H1 (cell line): ENCODE measurements around the gene ISG20L2. TPM values are rescaled to one million over a fixed set of nuclear protein-coding genes. Genes with fewer than 3 reads are reported as not detected.

Source experiments
- CTCF ChIA-PET: fragments of 300-600 bp; sonication (Branson Sonifier 250); formaldehyde crosslinking; loops from one replicate; lab custom pipeline; 2021; ENCODE audit not compliant: partially characterized antibody; lab: Charles Lee
- POLR2A ChIA-PET: fragments of 300-600 bp; sonication (Branson Sonifier 250); formaldehyde crosslinking; loops from one replicate; lab custom pipeline; 2021; ENCODE audit warnings: inconsistent platforms; ENCODE audit not compliant: partially characterized antibody; lab: Charles Lee
- DNase-seq, 2 experiments: peaks; one replicate each; pipeline versions ENCODE4 v3.0.0 to v3.0.0-alpha.2; 2010 to 2022; ENCODE audit warnings: low spot score in 2 of 2, low read depth in 1 of 2, mixed read lengths in 1 of 2
- FAIRE-seq: peaks from 2 replicates; lab custom pipeline; 2011; peaks lifted over from hg19 to GRCh38; lab: Jason Lieb, UNC
- H2AFZ ChIP-seq: 2 replicates; pipeline ENCODE4 v1.8.1; 2012; ENCODE audit warnings: low read length, inconsistent platforms
- H2AK5ac ChIP-seq: 2 replicates; pipeline ENCODE4 v1.6.1; 2013; ENCODE audit warnings: low read depth, low read length
- H2BK120ac ChIP-seq: replicated peaks from 2 replicates; pipeline ENCODE3; 2013; ENCODE audit warnings: low read depth, low read length, inconsistent platforms
- H2BK12ac ChIP-seq: 2 replicates; pipeline ENCODE4 v1.6.1; 2013; ENCODE audit warnings: low read depth, low read length
- H2BK15ac ChIP-seq: 2 replicates; pipeline ENCODE4 v1.6.1; 2013; ENCODE audit warnings: low read length
- H2BK20ac ChIP-seq: 2 replicates; pipeline ENCODE4 v1.6.1; 2013; ENCODE audit warnings: low read length
- H2BK5ac ChIP-seq: 2 replicates; pipeline ENCODE4 v1.6.1; 2013; ENCODE audit warnings: low read depth, low read length
- H3K14ac ChIP-seq: 2 replicates; pipeline ENCODE4 v1.6.1; 2013; ENCODE audit warnings: inconsistent platforms; ENCODE audit not compliant: insufficient read length
- H3K18ac ChIP-seq: 2 replicates; pipeline ENCODE4 v1.6.1; 2013; ENCODE audit warnings: low read length; ENCODE audit errors: extremely low read depth
- H3K23ac ChIP-seq: 2 replicates; pipeline ENCODE4 v1.6.1; 2013; ENCODE audit warnings: inconsistent platforms; ENCODE audit not compliant: insufficient read length
- H3K23me2 ChIP-seq: 2 replicates; pipeline ENCODE4 v1.6.1; 2013; ENCODE audit warnings: low read depth, low read length
- H3K27ac ChIP-seq: 2 replicates; pipeline ENCODE4 v1.6.1; 2011; ENCODE audit warnings: low read depth, low read length, inconsistent platforms
- H3K27me3 ChIP-seq, 4 experiments: replicated peaks in 1 of 4; 1 replicate in 1 of 4; 2 replicates in 3 of 4; pipeline versions ENCODE4 v1.6.1 to v1.8.1; 2011 to 2013; ENCODE audit warnings: low read length in 3 of 4, mild to moderate bottlenecking in 3 of 4, inconsistent platforms in 2 of 4, mixed read lengths in 2 of 4, moderate library complexity in 1 of 4; ENCODE audit not compliant: control insufficient read depth in 3 of 4, insufficient read depth in 3 of 4; ENCODE audit errors: extremely low read depth in 1 of 4
- H3K36me3 ChIP-seq, 4 experiments: 2 replicates each; pipeline versions ENCODE4 v1.6.1 to v1.8.1; 2011 to 2013; ENCODE audit warnings: mild to moderate bottlenecking in 4 of 4, low read length in 3 of 4, moderate library complexity in 2 of 4, control low read depth in 1 of 4, inconsistent platforms in 1 of 4; ENCODE audit not compliant: insufficient read depth in 4 of 4, control insufficient read depth in 2 of 4
- H3K4ac ChIP-seq: replicated peaks from 2 replicates; pipeline ENCODE3; 2013; ENCODE audit warnings: low read length, low read depth, mixed read lengths, inconsistent platforms; ENCODE audit not compliant: insufficient read length
- H3K4me1 ChIP-seq, 4 experiments: replicated peaks in 1 of 4; 1 replicate in 1 of 4; 2 replicates in 3 of 4; pipeline versions ENCODE4 v1.6.1 to v1.8.1; 2011 to 2013; ENCODE audit warnings: low read length in 3 of 4, inconsistent platforms in 2 of 4, mixed read lengths in 1 of 4; ENCODE audit not compliant: insufficient read depth in 4 of 4, control insufficient read depth in 3 of 4
- H3K4me2 ChIP-seq, 2 experiments: 2 replicates each; pipeline versions ENCODE4 v1.6.1 to v1.8.1; 2011 to 2013; ENCODE audit warnings: low read depth in 2 of 2, low read length in 2 of 2, control low read depth in 1 of 2, inconsistent platforms in 1 of 2, mild to moderate bottlenecking in 1 of 2; ENCODE audit not compliant: insufficient read depth in 1 of 2
- H3K4me3 ChIP-seq, 4 experiments: fragments of 200-600, 300-600 bp in 1 of 4; sonication (generic), shearing (Covaris generic), sonication (Bioruptor Twin) in 1 of 4; 2 replicates each; pipeline versions ENCODE4 v1.5.1 to v1.8.1; 2011 to 2016; ENCODE audit warnings: low read length in 4 of 4, low read depth in 3 of 4, control low read depth in 2 of 4, inconsistent platforms in 2 of 4, mild to moderate bottlenecking in 2 of 4, mixed read lengths in 1 of 4, moderate library complexity in 1 of 4; ENCODE audit not compliant: insufficient read depth in 2 of 4; ENCODE audit errors: extremely low read depth in 1 of 4
- H3K56ac ChIP-seq: replicated peaks from 2 replicates; pipeline ENCODE3; 2013; ENCODE audit warnings: low read depth, mild to moderate bottlenecking, mixed read lengths, low read length, inconsistent platforms; ENCODE audit not compliant: insufficient read length
- H3K79me1 ChIP-seq: 2 replicates; pipeline ENCODE4 v1.6.1; 2013; ENCODE audit warnings: low read depth, low read length, control low read depth
- H3K79me2 ChIP-seq, 2 experiments: 2 replicates each; pipeline versions ENCODE4 v1.6.1 to v1.8.1; 2012 to 2013; ENCODE audit warnings: low read length in 2 of 2, mild to moderate bottlenecking in 2 of 2, inconsistent platforms in 1 of 2; ENCODE audit not compliant: insufficient read depth in 2 of 2, control insufficient read depth in 1 of 2
- H3K9ac ChIP-seq, 4 experiments: replicated peaks in 1 of 4; 1 replicate in 1 of 4; 2 replicates in 3 of 4; pipeline versions ENCODE4 v1.6.1 to v1.8.1; 2011 to 2013; ENCODE audit warnings: low read depth in 3 of 4, low read length in 3 of 4, control low read depth in 2 of 4, mild to moderate bottlenecking in 2 of 4, moderate library complexity in 2 of 4, inconsistent platforms in 1 of 4; ENCODE audit errors: extremely low read depth in 1 of 4
- H3K9me3 ChIP-seq, 2 experiments: 2 replicates each; pipeline versions ENCODE4 v1.6.1 to v1.8.1; 2012 to 2013; ENCODE audit warnings: mild to moderate bottlenecking in 2 of 2, moderate library complexity in 2 of 2, control low read depth in 1 of 2, inconsistent platforms in 1 of 2, low read depth in 1 of 2, low read length in 1 of 2, mixed read lengths in 1 of 2; ENCODE audit not compliant: insufficient read depth in 2 of 2
- H4K20me1 ChIP-seq, 2 experiments: replicated peaks in 1 of 2; 2 replicates each; pipeline versions ENCODE3 to v1.8.1; 2011 to 2013; ENCODE audit warnings: inconsistent platforms in 2 of 2, low read length in 2 of 2, mild to moderate bottlenecking in 1 of 2; ENCODE audit not compliant: insufficient read depth in 2 of 2, control insufficient read depth in 1 of 2
- H4K5ac ChIP-seq: 2 replicates; pipeline ENCODE4 v1.6.1; 2013; ENCODE audit warnings: low read length, low read depth, mixed read lengths, inconsistent platforms; ENCODE audit not compliant: insufficient read length
- H4K8ac ChIP-seq: 2 replicates; pipeline ENCODE4 v1.8.0; 2013; ENCODE audit warnings: mild to moderate bottlenecking, moderate library complexity, low read length, inconsistent platforms; ENCODE audit not compliant: insufficient read depth; ENCODE audit errors: extremely low read depth
- H4K91ac ChIP-seq: replicated peaks from 2 replicates; pipeline ENCODE3; 2013; ENCODE audit warnings: low read length, mixed read lengths, inconsistent platforms; ENCODE audit not compliant: insufficient read length
- EP300 ChIP-seq, 2 experiments: IDR thresholded peaks; 1 replicate in 1 of 2; 2 replicates in 1 of 2; pipeline ENCODE4 v1.6.1; 2011 to 2012; ENCODE audit warnings: low read depth in 2 of 2, low read length in 2 of 2, mild to moderate bottlenecking in 2 of 2, borderline replicate concordance in 1 of 2, inconsistent platforms in 1 of 2, moderate library complexity in 1 of 2
- HDAC2 ChIP-seq, 2 experiments: fragments of 300-600 bp in 1 of 2; sonication (generic) in 1 of 2; IDR thresholded peaks; 2 replicates each; pipeline ENCODE4 v1.6.1; 2011 to 2012; ENCODE audit warnings: low read depth in 2 of 2, low read length in 2 of 2, mild to moderate bottlenecking in 2 of 2, moderate library complexity in 2 of 2, borderline replicate concordance in 1 of 2, inconsistent platforms in 1 of 2
- POLR2A ChIP-seq, 2 experiments: IDR thresholded peaks; 1 replicate in 1 of 2; 2 replicates in 1 of 2; pipeline ENCODE4 v1.6.1; 2011; ENCODE audit warnings: low read depth in 2 of 2, low read length in 2 of 2, mild to moderate bottlenecking in 2 of 2; ENCODE audit errors: control extremely low read depth in 1 of 2
- SP2 ChIP-seq: IDR thresholded peaks from 2 replicates; pipeline ENCODE4 v1.6.1; 2012; ENCODE audit warnings: mild to moderate bottlenecking, low read length, inconsistent platforms
- TBP ChIP-seq: IDR thresholded peaks from 2 replicates; pipeline ENCODE4 v1.6.1; 2011; ENCODE audit warnings: low read depth, low read length, improper control_type of control experiment
- WGBS, 2 experiments: shearing (Covaris generic) in 1 of 2; methylation state at CpG; one replicate each; pipeline versions ENCODE4 v1.1.6 to v1.1.7; 2013 to 2015; ENCODE audit warnings: low lambda C conversion rate in 2 of 2, mixed read lengths in 2 of 2, inconsistent platforms in 1 of 2, low coverage in 1 of 2, missing lambda C conversion rate in 1 of 2; ENCODE audit not compliant: insufficient replicate concordance in 2 of 2, insufficient coverage in 1 of 2, insufficient read length in 1 of 2; ENCODE audit errors: extremely low coverage in 1 of 2, missing lambda C conversion rate in 1 of 2; 5-methylcytosine and 5-hydroxymethylcytosine counted together
- polyA plus RNA-seq, 7 experiments: library from polyadenylated mRNA; depleted of rRNA in 3 of 7; stranded (reverse) in 5 of 7; unstranded in 2 of 7; fragments of >200 nt in 5 of 7; fragments of 200-250 nt in 2 of 7; gene quantifications; 1 replicate in 5 of 7; 2 replicates in 1 of 7; 4 replicates in 1 of 7; pipeline versions ENCODE4 v1.2.1 to v1.2.3, GENCODE V29; 2011 to 2013; ENCODE audit warnings: missing spikeins in 2 of 7, mixed read lengths in 2 of 7
- total RNA-seq: library from RNA; stranded (reverse); fragmentation: NEBNext Ultra II Directional; extraction: Animal tissue kit (Norgen Biotek cat#: 25700); gene quantifications from 2 replicates; pipeline ENCODE4 v1.2.1, GENCODE V29; 2021
- TF ChIP-seq, protein P1 (sequence below): IDR thresholded peaks from 2 replicates; pipeline ENCODE4 v1.6.1; 2011; ENCODE audit warnings: low read depth, mild to moderate bottlenecking, low read length; ENCODE audit not compliant: insufficient read depth
- TF ChIP-seq, protein P2 (sequence below): IDR thresholded peaks from 2 replicates; pipeline ENCODE4 v1.6.1; 2011; ENCODE audit warnings: low read length, improper control_type of control experiment

Gene ISG20L2
- total and polyA plus RNA-seq, 2 of the 8 experiments (the other 6 are each of a cell fraction or from before 2014, with no cell fraction given), result 47.5 to 53.0 TPM

DNA sequence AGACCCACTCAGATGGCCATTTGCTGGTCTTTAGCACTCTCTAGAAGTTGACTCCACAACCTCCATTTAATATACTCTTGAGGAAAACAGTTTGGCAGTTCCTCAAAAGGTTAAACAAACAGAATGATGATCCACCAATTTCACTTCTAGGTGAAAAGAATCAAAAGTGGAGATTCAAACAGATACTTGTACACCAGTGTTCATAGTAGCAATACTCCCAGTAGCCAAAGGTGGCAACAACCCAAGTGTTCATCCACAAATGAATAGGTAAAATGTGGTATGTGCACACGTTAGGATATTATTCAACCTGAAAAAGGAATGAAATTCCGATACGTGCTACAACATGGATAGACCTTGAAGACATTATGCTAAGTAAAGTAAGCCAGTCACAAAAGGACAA lies 45.0 kb upstream of the ISG20L2 start:
- Histone ChIP-seq H2BK120ac (no peak overlapping the region), H2AFZ (no peak overlapping the region), H3K27ac (no peak overlapping the region), H3K56ac (no peak overlapping the region), H3K36me3 (peaks cover 0 to 17% (median 2%) of the 10 kb centered on the region in 4 experiments; a peak in 3 of 8 replicates), H3K18ac (no peak overlapping the region), H3K79me1 (peaks cover 18% of the 10 kb centered on the region), H4K20me1 (peaks cover 18% of the 10 kb centered on the region in 2 experiments), H3K9ac (no peak overlapping the region), H2BK5ac (no peak overlapping the region), H3K4ac (no peak overlapping the region), H3K4me3 (no peak overlapping the region), H4K8ac (no peak overlapping the region), H2BK12ac (no peak overlapping the region), H3K23me2 (no peaks in the 10 kb centered on the region), H2BK20ac (no peak overlapping the region), H3K23ac (no peak overlapping the region), H3K4me1 (peaks cover 0 to 5% (median 2%) of the 10 kb centered on the region in 4 experiments; a peak in 3 of 7 replicates), H3K79me2 (peaks cover 36 to 92% of the 10 kb centered on the region in 2 experiments), H3K4me2 (no peak overlapping the region), H2AK5ac (no peak overlapping the region), H4K5ac (no peak overlapping the region), H2BK15ac (no peak overlapping the region), H3K9me3 (no peaks in the 10 kb centered on the region), H3K14ac (no peak overlapping the region), H3K27me3 (no peaks in the 10 kb centered on the region), H4K91ac (no peak overlapping the region)
- DNase-seq (no peak), FAIRE-seq (no peak)
- ChIA-PET CTCF (interaction anchor here (0.7 to 11.7 kb wide), 12 partner anchors 8 to 114 kb away, joined by 3 to 100 read pairs (median 4); partner anchors contain the start of genes ISG20L2 and METTL25B), POLR2A (interaction anchor here (0.5 to 8.2 kb wide), 4 partner anchors 12 to 110 kb away, joined by 3 to 121 read pairs (median 6); partner anchors contain the start of gene HDGF)
- WGBS, 2 experiments, result 93% methylated on average over 3 of the region's 3 CpGs; no CpG with 5 or more reads in 1 of the 2 experiments
- TF ChIP-seq EP300 (IDR thresholded peaks at IDR 0.05; ENCODE audit: borderline replicate concordance in 1 of 2, low read depth in 2 of 2, low read length in 2 of 2) (no peak), TBP (no peak), POLR2A (IDR thresholded peaks at IDR 0.05; ENCODE audit: control extremely low read depth in 1 of 2, low read depth in 2 of 2, low read length in 2 of 2) (no peak), HDAC2 (IDR thresholded peaks at IDR 0.05; ENCODE audit: borderline replicate concordance in 1 of 2, low read depth in 2 of 2, low read length in 2 of 2) (no peak), SP2 (no peak)
- TF ChIP-seq, protein P1, sequence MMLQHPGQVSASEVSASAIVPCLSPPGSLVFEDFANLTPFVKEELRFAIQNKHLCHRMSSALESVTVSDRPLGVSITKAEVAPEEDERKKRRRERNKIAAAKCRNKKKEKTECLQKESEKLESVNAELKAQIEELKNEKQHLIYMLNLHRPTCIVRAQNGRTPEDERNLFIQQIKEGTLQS, result no peak
- TF ChIP-seq, protein P2, sequence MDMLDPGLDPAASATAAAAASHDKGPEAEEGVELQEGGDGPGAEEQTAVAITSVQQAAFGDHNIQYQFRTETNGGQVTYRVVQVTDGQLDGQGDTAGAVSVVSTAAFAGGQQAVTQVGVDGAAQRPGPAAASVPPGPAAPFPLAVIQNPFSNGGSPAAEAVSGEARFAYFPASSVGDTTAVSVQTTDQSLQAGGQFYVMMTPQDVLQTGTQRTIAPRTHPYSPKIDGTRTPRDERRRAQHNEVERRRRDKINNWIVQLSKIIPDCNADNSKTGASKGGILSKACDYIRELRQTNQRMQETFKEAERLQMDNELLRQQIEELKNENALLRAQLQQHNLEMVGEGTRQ, result no peak
